Measurements from ENCODE around the gene ALPI.
"Not testable (repeated sequence)": the region's sequence is repeated elsewhere in the genome, so short reads cannot be mapped to it uniquely, and the experiment has no call there.

ALPI gene

DNA sequence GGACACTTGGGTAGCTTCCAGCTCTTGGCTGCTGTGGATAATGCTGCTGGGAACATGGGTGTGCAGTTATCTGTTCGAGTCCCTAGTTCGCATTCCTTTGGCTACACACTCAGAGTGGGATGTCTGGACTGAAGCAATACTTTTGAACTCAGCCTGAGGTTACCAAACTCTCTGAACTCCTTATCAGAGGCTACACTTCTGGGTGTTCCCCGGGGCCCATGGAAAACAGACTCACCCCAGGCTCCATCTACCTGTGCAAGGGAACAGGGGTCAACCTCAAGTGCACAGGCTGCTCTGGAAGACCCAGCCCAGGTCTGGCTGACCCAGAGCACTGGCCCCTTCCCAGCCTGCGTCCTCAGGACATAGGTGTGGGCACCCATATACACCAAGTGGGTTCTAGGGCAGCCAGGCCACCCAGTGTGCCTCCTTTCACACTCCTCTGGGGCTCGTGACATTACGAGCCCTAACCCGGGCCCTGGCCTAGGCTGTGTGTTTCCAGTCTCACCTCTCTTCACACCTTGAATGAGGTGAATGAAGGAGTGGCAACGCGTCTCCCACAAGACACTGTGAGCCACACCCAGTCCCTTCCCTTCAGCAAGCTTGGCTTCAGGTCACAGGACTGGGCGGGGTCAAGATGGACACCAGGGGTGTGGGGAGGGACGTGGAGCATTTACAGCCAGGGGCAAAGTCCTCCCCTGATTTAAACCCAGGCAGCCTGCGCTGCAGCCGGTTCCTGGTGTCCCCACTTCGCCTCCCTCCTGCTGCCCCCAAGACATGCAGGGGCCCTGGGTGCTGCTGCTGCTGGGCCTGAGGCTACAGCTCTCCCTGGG, at the start of gene ALPI:
Gene ALPI (plus strand): TSS at position 728 of the 830 bp plus-strand sequence. CDS start 47 bp downstream, at position 775.
- Histone ChIP-seq H3K4me3 (ENCODE audit: low read depth, low read length) (no peak within 1 kb of the TSS), H3K27ac (ENCODE audit: extremely low read depth, low read depth, low read length) (no peak within 1 kb of the TSS), H3K9me3 (ENCODE audit: control insufficient read depth, insufficient read depth, low read depth, low read length) (no peaks in the 10 kb centered on the region), H3K36me3 (ENCODE audit: control insufficient read depth in 2 of 2, insufficient read depth in 1 of 2, low read length in 2 of 2) (no peaks in the 10 kb centered on the region), H3K4me1 (ENCODE audit: control insufficient read depth, insufficient read depth, low read length) (no peaks in the 10 kb centered on the region)
- ChIA-PET CTCF (no interaction called here), POLR2A (no interaction called here)
- no peak for TF ChIP-seq ZNF302 (tag by site-specific recombination; IDR thresholded peaks at IDR 0.05; ENCODE audit: low read depth)
- no peak for TF ChIP-seq ZNF391 (tag by site-specific recombination; IDR thresholded peaks at IDR 0.05; ENCODE audit: borderline replicate concordance, low read depth)
- TF ChIP-seq SALL2 (tag by site-specific recombination; IDR thresholded peaks at IDR 0.05; ENCODE audit: borderline replicate concordance): no peak
- no peak for TF ChIP-seq ZNF354C (tag by site-specific recombination; IDR thresholded peaks at IDR 0.05; ENCODE audit: borderline replicate concordance, low read depth)
- no peak for TF ChIP-seq ZNF670 (tag by site-specific recombination; IDR thresholded peaks at IDR 0.05; ENCODE audit: low read depth)
- TF ChIP-seq GLI4 (tag by site-specific recombination; IDR thresholded peaks at IDR 0.05): no peak
- TF ChIP-seq SCRT2 (tag by site-specific recombination; IDR thresholded peaks at IDR 0.05): no peak
- TF ChIP-seq ZNF76 (tag by site-specific recombination; IDR thresholded peaks at IDR 0.05; ENCODE audit: borderline replicate concordance, low read depth): no peak
- TF ChIP-seq ZNF660 (tag by site-specific recombination; IDR thresholded peaks at IDR 0.05): no peak
- TF ChIP-seq ZNF777 (tag by site-specific recombination; IDR thresholded peaks at IDR 0.05; ENCODE audit: borderline replicate concordance): no peak
- no peak for TF ChIP-seq ZNF138 (tag by site-specific recombination; IDR thresholded peaks at IDR 0.05; ENCODE audit: borderline replicate concordance)
- no peak for TF ChIP-seq ZNF837 (tag by site-specific recombination; IDR thresholded peaks at IDR 0.05)
- no peak for TF ChIP-seq ZNF266 (tag by site-specific recombination; IDR thresholded peaks at IDR 0.05; ENCODE audit: low read depth)
- no peak for TF ChIP-seq GLIS1 (tag by site-specific recombination; IDR thresholded peaks at IDR 0.05)
- no peak for TF ChIP-seq ZNF514 (tag by site-specific recombination; IDR thresholded peaks at IDR 0.05)
- no peak for TF ChIP-seq SP7 (tag by site-specific recombination; IDR thresholded peaks at IDR 0.05)

GRCh38 chr2:232406556-232407310, 49.2 kb upstream of the ALPI start, which contains the start of gene ALPG:
ALPG (plus strand) TSS chr2:232406844; CDS start chr2:232406895, 51 bp downstream.
- POLR2A ChIA-PET: no interaction called here
- TF ChIP-seq ZNF777 (tag by site-specific recombination; IDR thresholded peaks at IDR 0.05; ENCODE audit: borderline replicate concordance) (no peak), KLF1 (tag by site-specific recombination; IDR thresholded peaks at IDR 0.05) (peak; percentile 98)
- Histone ChIP-seq H3K27ac (ENCODE audit: extremely low read depth, low read depth, low read length) (no peak within 1 kb of the TSS), H3K36me3 (ENCODE audit: control insufficient read depth in 2 of 2, insufficient read depth in 1 of 2, low read length in 2 of 2) (no peaks in the 10 kb centered on the region), H3K4me1 (ENCODE audit: control insufficient read depth, insufficient read depth, low read length) (no peaks in the 10 kb centered on the region), H3K9me3 (ENCODE audit: control insufficient read depth, insufficient read depth, low read depth, low read length) (no peaks in the 10 kb centered on the region), H3K4me3 (ENCODE audit: low read depth, low read length) (no peak within 1 kb of the TSS)
- CTCF ChIA-PET: no interaction called here

- H3K27ac ChIP-seq (ENCODE audit: extremely low read depth, low read depth, low read length); H3K4me1 ChIP-seq (ENCODE audit: control insufficient read depth, insufficient read depth, low read length); H3K4me3 ChIP-seq (ENCODE audit: low read depth, low read length); H3K36me3 ChIP-seq (ENCODE audit: control insufficient read depth in 2 of 2, insufficient read depth in 1 of 2, low read length in 2 of 2); CTCF ChIA-PET; POLR2A ChIA-PET; H3K9me3 ChIP-seq (ENCODE audit: control insufficient read depth, insufficient read depth, low read depth, low read length): not testable (repeated sequence)
These were observed 48.4 kb upstream of the ALPI start for GRCh38 chr2:232407428-232408150.

DNA sequence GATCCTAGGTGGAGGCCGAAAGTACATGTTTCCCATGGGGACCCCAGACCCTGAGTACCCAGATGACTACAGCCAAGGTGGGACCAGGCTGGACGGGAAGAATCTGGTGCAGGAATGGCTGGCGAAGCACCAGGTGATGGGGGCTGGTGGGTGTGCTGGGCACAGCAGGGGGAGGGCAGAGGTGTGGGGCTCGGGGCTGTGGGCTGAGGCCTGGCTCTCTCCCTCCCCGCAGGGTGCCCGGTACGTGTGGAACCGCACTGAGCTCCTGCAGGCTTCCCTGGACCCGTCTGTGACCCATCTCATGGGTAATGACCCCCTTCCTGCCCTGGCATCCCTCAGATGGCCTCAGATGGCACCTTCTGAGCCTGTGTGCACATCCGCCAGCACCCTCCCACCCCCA, 47.7 kb upstream of the ALPI start:
- H3K9me3 ChIP-seq (ENCODE audit: control insufficient read depth, insufficient read depth, low read depth, low read length); H3K4me3 ChIP-seq (ENCODE audit: low read depth, low read length); H3K36me3 ChIP-seq (ENCODE audit: control insufficient read depth in 2 of 2, insufficient read depth in 1 of 2, low read length in 2 of 2); H3K4me1 ChIP-seq (ENCODE audit: control insufficient read depth, insufficient read depth, low read length); CTCF ChIA-PET; H3K27ac ChIP-seq (ENCODE audit: extremely low read depth, low read depth, low read length); POLR2A ChIA-PET: not testable (repeated sequence)

GRCh38 chr2:232409617-232410016, 46.3 kb upstream of the ALPI start:
- H3K36me3 ChIP-seq (ENCODE audit: control insufficient read depth in 2 of 2, insufficient read depth in 1 of 2, low read length in 2 of 2); POLR2A ChIA-PET; CTCF ChIA-PET; H3K9me3 ChIP-seq (ENCODE audit: control insufficient read depth, insufficient read depth, low read depth, low read length); H3K4me1 ChIP-seq (ENCODE audit: control insufficient read depth, insufficient read depth, low read length); H3K27ac ChIP-seq (ENCODE audit: extremely low read depth, low read depth, low read length); H3K4me3 ChIP-seq (ENCODE audit: low read depth, low read length): not testable (repeated sequence)
